Stimulated activated CD8-positive, alpha-beta memory T cell treated with anti-CD3 and anti-CD28 coated beads, Interleukin-12 subunit alpha, Interleukin-12 subunit beta, amount 100 ng/mL, for 4 hours (primary cell): ENCODE results near the gene TMEM238.
A peak's percentile ranks its signal among the peaks of the same experiment; 100 is the strongest.
"Not testable (repeated sequence)": the region's sequence is repeated elsewhere in the genome, so short reads cannot be mapped to it uniquely, and the experiment has no call there.

Experiments
- DNase-seq: peaks from one replicate; pipeline ENCODE4 v3.0.0-alpha.2; 2020; ENCODE audit warnings: low read depth

TMEM238 gene, protein sequence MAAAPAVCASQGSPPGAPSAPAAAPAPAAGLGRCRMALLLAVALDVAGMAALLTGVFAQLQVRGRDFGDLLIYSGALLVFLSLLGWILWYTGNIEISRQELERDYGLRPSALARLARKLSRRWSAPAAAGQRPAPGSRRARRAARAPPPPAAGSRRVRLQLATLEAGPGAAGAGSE

DNA sequence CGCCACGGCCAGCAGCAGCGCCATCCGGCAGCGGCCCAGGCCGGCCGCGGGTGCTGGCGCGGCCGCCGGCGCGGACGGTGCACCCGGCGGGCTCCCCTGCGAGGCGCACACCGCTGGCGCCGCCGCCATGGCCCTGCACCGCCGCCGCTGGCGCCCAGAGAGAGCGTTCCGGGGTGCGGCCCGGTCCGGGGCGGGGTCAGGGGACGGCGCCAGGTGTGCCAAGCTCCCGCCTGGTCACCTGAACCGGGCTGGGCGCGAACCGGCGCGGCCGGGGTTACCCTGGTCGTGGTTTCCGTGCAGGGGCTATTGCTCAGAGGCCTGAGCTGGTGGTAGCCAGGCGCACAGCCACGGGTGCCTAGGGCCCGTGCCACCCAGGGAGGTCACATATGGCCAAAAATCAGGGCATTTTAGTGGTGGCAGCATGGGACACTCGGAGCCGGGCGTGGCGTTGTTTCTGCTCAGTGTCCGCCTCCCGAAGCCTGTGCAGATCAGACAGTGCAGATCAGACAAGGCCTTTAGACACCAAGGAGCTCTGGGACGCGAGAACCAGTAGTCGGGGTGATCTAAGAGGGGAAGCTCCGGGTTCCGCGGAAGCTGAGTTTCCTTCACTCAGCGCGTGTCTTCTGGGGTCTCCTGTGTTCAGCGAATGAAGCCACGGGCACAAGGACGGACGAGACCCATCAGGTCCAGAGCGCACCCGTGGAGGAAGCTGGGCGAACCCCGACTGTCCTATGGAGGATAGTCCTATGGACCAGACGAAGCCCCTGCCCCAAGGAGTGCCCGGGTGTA is at the start of gene TMEM238:
Gene TMEM238, minus strand, starts transcription at position 162 of the 789 bp plus-strand sequence. Its CDS starts 33 bp downstream, at position 129.
- DNase-seq, result no peak

DNA sequence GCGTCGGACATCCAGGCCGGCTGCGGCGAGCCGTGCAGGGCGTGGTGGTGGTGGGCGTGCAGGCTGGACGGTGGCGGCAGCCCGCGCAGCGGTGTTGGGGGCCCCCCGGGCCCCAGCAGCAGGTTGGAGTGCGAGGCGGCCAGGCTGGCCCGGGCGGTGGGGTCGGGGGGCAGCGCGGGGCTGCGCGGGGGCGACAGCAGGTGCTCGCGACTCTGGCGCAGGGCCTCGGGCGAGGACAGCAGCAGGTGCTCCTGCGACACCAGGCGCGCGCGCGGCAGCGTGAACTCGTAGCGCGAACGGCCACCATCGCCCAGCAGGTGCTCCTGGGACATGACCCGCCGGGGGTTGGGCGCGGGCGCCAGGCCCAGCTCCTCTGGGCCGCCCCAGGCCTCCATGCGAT is 49.2 kb upstream of the TMEM238 start:
- DNase-seq, result no peak

DNA sequence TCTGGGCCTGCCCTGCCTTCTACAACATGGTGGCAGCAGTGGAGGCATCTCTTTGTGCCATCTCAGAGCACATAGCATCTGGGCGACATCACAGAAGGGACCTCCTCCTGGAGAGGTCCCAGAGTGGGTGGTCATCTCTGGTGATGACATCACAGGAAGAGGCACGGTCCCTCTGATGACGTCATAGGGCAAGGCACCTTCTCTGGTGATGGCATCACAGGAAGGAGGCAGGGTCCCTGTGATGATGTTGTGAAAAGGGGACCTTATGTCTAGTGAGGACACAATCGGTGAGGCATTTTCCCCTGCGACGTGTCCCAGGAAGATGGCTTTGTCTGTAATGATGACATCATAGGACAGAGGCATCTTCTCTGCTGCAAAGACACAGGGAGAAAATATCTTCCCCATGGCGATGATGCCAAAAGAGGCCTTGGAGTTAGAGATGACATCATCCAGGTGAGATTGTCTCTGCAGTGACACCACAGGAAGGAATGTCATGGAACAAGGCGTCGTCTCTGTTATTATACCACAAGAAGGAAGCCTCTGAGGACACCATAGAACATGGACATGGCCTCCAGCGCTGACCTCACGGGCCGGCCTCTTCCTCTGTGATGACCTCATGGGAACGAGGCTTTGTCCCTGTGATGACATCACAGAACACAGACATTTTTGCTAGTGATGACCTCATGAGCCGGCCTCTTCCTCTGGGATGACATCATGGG is 48.3 kb upstream of the TMEM238 start:
- DNase-seq, result no peak

DNA sequence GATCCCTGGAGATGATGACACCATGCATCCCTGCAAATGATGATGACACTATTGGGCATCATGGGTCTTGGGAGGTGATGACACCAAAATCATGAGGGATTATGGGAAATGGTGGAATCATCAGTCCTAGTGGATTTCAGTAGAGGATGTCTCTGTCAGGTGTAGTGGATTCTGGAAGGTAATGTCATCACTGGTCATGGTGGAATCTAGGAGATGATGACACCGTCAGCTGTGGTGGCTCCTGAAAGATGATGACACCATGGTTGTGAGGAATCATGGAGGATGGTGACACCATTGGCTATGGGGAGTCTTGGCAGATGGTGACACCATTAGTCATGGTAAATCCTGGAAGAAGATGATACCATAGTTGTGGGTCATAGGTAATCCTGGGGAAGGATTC is 47.1 kb upstream of the TMEM238 start:
- DNase-seq, result no peak

DNA sequence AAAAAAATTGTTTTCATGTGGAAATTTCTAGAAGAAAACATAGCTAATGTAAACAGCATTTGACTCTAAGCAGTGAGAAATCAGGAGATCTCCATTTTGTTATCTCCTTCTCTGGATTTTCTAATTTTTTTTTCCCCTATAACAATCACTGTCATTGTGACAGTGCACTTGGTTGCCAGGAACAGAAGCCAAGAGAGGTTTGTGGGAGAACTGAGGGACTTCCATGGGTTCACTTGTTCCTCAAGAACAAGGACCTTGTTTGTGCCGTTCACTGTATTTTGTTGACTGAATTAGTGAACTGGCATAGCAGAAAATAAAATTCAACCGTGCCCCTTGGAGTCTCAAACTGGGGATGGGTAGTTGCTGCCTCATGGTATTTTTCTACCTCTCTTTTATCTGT is 42.0 kb upstream of the TMEM238 start:
- DNase-seq, result no peak

DNA sequence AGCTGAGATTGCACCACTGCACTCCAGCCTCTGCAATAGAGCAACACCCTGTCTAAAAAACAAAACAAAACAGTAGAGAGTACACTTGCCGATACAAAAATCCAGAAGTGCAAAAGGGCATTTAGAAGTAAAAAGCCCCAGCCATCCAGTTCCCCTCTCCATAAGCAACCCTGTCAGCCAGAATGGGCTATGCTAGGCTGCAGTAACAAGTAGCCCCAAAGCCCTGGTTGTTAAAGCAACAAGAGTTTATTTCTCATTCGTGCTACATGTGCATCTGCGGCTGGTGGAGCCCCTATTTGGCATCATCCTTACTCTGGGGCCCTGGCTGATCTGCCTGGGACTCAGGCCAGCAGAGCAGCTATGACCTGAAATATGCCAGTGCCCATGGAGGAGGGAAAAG is 40.4 kb upstream of the TMEM238 start:
- DNase-seq, result no peak

DNA sequence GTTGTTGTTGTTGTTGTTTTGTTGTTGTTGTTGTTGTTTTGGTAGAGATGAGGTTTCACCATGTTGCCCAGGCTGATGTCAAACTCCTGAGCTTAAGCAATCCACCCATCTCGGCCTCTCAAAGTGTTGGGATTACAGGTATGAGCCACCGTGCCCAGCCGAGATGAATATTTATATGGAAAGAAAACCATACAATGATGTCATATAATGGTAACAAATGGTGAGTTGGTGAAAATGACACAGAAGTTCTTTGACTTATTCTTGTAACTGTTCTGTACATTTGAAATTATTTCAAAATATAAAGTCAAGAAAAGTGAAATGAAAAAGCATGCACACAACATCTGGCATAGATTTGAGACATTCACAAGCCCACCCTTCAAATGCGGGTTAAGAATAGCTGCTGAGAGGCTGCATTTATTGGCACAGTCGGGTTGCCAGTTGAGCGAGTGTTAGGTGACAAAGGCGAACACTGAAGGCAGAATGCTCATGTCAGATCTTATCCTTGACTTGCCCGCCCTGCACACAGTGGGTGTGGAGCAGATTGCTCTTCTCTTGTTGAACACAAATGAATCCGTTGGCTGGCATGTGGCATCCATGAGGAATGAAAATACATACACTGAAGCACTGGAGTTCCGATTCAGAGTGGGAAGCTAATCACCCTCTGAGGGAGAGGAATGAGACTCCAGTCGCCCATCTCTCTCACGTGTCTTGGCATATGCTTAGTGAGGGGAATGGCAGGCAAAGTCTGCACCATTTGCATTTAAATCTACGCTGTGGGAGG is 39.3 kb upstream of the TMEM238 start:
- no peak for DNase-seq

GRCh38 chr19:55421281-55421680 is 37.2 kb upstream of the TMEM238 start:
- not testable (repeated sequence) for DNase-seq

- DNase-seq, result no peak
These were observed 35.6 kb upstream of the TMEM238 start for GRCh38 chr19:55419624-55420236.

- no peak for DNase-seq
These were observed 35.0 kb upstream of the TMEM238 start for GRCh38 chr19:55419103-55419502.

DNA sequence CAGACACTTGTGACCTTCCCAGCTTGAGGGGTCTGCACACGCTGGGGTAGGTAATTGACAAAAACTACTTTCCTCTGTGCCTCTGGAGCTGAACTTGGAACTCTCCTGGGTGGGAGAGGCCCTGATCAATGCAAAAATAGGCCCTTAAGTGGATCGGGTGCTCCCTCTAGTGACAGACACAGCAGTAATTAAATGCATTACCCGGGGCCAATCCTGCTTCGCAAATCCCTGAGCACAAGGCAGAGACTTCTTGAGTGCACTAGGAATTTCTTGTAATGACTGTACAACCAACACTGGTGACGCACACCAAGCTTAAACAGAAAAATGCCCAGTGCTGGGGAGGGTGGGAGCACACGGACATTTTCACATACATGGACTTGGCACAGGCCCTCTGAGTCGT is 34.1 kb upstream of the TMEM238 start:
- no peak for DNase-seq

DNA sequence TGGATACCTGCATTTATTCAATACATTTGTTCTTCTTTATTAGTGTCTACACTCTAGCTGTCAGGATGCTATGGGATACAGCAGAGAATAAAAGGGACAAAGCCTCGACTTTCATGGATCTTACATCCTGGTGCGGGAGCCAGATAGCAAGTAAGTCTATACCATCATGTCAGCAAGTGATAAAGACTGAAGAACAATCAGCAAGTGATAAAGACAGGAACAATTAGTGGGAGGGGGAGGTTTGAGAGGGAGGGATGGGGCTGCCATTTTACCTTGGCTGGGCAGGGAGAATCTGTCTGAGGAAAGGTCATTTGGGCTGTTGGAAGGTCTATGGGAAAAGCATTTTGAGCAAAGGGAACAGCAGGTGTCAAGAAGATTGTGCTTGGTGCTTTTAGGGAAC is 26.1 kb upstream of the TMEM238 start:
- no peak for DNase-seq

DNA sequence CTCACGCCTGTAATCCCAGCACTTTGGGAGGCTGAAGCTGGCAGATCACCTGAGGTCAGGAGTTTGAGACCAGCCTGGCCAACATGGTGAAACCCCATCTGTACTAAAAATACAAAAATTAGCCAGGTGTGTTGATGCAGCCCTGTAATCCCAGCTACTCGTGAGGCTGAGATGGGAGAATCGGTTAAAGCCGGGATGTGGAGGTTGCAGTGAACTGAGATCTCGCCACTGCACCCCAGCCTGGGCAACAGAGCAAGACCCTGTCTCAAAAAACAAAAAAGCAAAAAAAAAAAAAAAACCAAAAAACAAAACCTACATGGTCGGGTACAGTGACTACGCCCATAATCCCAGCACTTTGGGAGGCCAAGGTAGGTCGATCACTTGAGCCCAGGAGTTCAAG is 25.1 kb upstream of the TMEM238 start:
- DNase-seq, result not testable (repeated sequence)

GRCh38 chr19:55408533-55408872 is 24.4 kb upstream of the TMEM238 start:
- no peak for DNase-seq

- peak; percentile 93 for DNase-seq
These were observed 23.9 kb upstream of the TMEM238 start for GRCh38 chr19:55407800-55408532.

DNA sequence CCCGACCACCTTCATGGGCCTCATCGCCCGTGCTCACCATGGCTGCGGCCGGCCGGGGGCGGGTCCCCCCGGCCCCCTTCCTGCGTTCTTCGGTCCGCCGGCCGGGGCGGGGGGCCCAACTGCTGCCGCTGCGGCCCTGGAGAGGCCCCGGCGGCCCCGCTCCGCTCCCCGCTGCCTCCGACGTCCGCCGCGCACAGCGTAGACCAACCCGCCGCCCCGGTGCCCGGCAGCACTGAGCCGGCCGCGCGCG is 23.4 kb upstream of the TMEM238 start, which contains the start of gene UBE2S:
Gene UBE2S, minus strand, starts transcription at position 239 of the 250 bp plus-strand sequence. Its CDS starts 199 bp downstream, at position 40.
- not testable (repeated sequence) for DNase-seq

DNA sequence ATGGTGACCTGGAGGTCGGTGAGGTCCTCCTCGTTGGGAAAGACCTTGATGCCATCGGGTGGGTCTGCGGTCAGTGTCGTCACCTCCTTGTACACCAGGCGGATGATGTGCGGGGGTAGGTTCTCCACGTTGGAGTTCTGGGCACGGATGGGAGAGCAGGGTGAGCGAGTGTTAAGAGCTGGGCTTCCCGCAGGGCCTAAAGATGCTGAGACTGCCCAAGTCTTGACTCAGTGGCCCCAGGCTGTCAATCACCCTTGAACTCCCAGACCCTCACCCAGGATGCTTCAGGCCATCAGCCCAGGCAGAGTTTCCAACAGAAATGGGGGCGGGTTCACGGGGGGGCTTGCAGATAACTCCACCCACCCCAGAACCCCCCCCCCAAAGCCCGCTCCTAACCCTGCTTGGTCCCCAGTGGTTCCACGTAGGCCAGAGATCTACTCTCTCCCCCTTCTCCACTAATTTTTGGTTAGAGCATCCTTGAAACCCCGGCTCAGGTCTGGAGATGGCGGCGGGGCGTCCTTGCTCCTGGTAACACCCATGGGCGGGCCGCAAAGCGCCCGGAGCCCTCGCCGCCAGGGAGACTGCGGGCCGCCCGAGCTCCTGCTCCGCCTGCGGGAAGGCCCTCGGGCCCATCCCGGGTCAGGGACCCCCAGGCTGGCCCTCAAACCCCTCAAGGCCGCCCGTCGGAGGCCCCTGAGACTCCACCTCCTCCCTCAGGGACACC is 22.9 kb upstream of the TMEM238 start:
- no peak for DNase-seq

GRCh38 chr19:55406091-55406825 is 22.2 kb upstream of the TMEM238 start:
- no peak for DNase-seq

DNA sequence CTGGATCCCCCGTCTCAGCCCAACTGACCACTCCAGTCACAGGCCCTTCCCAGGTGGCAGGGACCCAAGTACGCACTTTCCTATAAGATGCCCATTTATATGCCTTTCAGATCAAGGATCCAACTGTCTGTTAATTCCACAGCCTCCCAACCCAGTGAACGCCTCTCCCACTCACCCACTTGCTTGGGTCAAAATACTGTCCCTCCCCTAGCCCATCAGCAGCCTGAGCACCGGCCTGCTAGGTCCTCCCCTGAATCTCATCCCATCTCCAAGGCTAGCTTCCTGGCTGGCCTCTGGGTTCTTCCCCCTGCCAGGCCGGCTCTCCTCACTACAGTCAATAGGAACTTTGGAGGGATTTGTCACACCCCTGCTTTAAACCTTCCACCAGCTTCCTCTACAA is 21.5 kb upstream of the TMEM238 start:
- DNase-seq, result no peak

DNA sequence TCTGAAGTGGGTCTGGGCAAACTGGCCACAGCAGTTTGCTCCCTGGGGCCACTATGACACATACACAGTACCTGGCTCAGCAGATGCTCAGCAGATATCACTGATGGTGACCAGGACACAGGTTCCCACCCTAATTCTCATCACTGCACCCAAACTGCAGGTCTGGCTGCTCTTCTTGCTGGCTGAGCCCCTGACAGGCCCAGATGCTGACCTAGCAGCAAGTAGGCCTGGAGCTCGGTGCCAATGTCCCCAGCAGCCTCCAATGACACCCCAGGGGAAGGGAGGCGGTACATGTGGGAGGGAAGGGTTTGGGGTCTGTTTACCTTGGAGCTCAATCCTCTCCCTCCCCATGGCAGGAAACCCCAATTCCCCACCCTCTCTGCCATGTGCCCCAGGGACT is 18.4 kb upstream of the TMEM238 start:
- no peak for DNase-seq
